Measurements from ENCODE around the gene LRP1B.

The LRP1B gene

GRCh38 chr2:140791802-140792201 lies 1339.0 kb downstream of the LRP1B start:
- Histone ChIP-seq H3K9me3 (ENCODE audit: control insufficient read depth, insufficient read depth, low read length) (no peaks in the 10 kb centered on the region), H3K4me3 (ENCODE audit: low read length) (no peak overlapping the region), H3K4me2 (ENCODE audit: low read length) (no peak overlapping the region), H4K20me1 (ENCODE audit: control insufficient read depth, insufficient read depth, low read depth, low read length) (no peaks in the 10 kb centered on the region), H3K4me1 (ENCODE audit: control insufficient read depth, low read length) (no peaks in the 10 kb centered on the region), H3K79me2 (ENCODE audit: control insufficient read depth, low read length) (no peaks in the 10 kb centered on the region), H3K36me3 (ENCODE audit: control insufficient read depth, low read length) (no peaks in the 10 kb centered on the region), H3F3A (ENCODE audit: control insufficient read depth, insufficient read depth) (no peaks in the 10 kb centered on the region), H3K9me2 (replicated peaks; ENCODE audit: control insufficient read depth, low read length) (no peaks in the 10 kb centered on the region), H3K27ac (ENCODE audit: low read depth, low read length) (no peak overlapping the region), H3K27me3 (ENCODE audit: control insufficient read depth, low read length) (no peaks in the 10 kb centered on the region)
- no peak for TF ChIP-seq EZH2phosphoT487 (IDR thresholded peaks at IDR 0.05; ENCODE audit: borderline replicate concordance, low read length)
- TF ChIP-seq CTCF (IDR thresholded peaks at IDR 0.05; ENCODE audit: low read depth, low read length, poor library complexity, severe bottlenecking) = no peak

GRCh38 chr2:140786585-140786984 lies 1344.2 kb downstream of the LRP1B start:
- Histone ChIP-seq H3K79me2 (ENCODE audit: control insufficient read depth, low read length) (no peaks in the 10 kb centered on the region), H3K4me2 (ENCODE audit: low read length) (no peak overlapping the region), H3K4me3 (ENCODE audit: low read length) (no peak overlapping the region), H3K4me1 (ENCODE audit: control insufficient read depth, low read length) (no peaks in the 10 kb centered on the region), H4K20me1 (ENCODE audit: control insufficient read depth, insufficient read depth, low read depth, low read length) (no peaks in the 10 kb centered on the region), H3F3A (ENCODE audit: control insufficient read depth, insufficient read depth) (no peaks in the 10 kb centered on the region), H3K27me3 (ENCODE audit: control insufficient read depth, low read length) (no peaks in the 10 kb centered on the region), H3K9me3 (ENCODE audit: control insufficient read depth, insufficient read depth, low read length) (no peaks in the 10 kb centered on the region), H3K27ac (ENCODE audit: low read depth, low read length) (no peak overlapping the region), H3K9me2 (replicated peaks; ENCODE audit: control insufficient read depth, low read length) (no peaks in the 10 kb centered on the region), H3K36me3 (ENCODE audit: control insufficient read depth, low read length) (no peaks in the 10 kb centered on the region)
- TF ChIP-seq CTCF (IDR thresholded peaks at IDR 0.05; ENCODE audit: low read depth, low read length, poor library complexity, severe bottlenecking) (no peak), EZH2phosphoT487 (IDR thresholded peaks at IDR 0.05; ENCODE audit: borderline replicate concordance, low read length) (no peak)

GRCh38 chr2:140775411-140775810 lies 1355.4 kb downstream of the LRP1B start:
- H3K9me3 ChIP-seq (ENCODE audit: control insufficient read depth, insufficient read depth, low read length) = no peaks in the 10 kb centered on the region
- no peaks in the 10 kb centered on the region for H4K20me1 ChIP-seq (ENCODE audit: control insufficient read depth, insufficient read depth, low read depth, low read length)
- no peak overlapping the region for H3K4me3 ChIP-seq (ENCODE audit: low read length)
- H3K79me2 ChIP-seq (ENCODE audit: control insufficient read depth, low read length) = no peaks in the 10 kb centered on the region
- no peaks in the 10 kb centered on the region for H3K9me2 ChIP-seq (replicated peaks; ENCODE audit: control insufficient read depth, low read length)
- no peak overlapping the region for H3K4me2 ChIP-seq (ENCODE audit: low read length)
- no peaks in the 10 kb centered on the region for H3K36me3 ChIP-seq (ENCODE audit: control insufficient read depth, low read length)
- no peaks in the 10 kb centered on the region for H3K27me3 ChIP-seq (ENCODE audit: control insufficient read depth, low read length)
- no peak overlapping the region for H3K27ac ChIP-seq (ENCODE audit: low read depth, low read length)
- H3K4me1 ChIP-seq (ENCODE audit: control insufficient read depth, low read length) = no peaks in the 10 kb centered on the region
- TF ChIP-seq EZH2phosphoT487 (IDR thresholded peaks at IDR 0.05; ENCODE audit: borderline replicate concordance, low read length) (no peak), CTCF (IDR thresholded peaks at IDR 0.05; ENCODE audit: low read depth, low read length, poor library complexity, severe bottlenecking) (no peak)
- no peaks in the 10 kb centered on the region for H3F3A ChIP-seq (ENCODE audit: control insufficient read depth, insufficient read depth)

GRCh38 chr2:140770645-140771044 lies 1360.2 kb downstream of the LRP1B start:
- H3K27ac ChIP-seq (ENCODE audit: low read depth, low read length) = no peak overlapping the region
- no peak overlapping the region for H3K4me2 ChIP-seq (ENCODE audit: low read length)
- no peaks in the 10 kb centered on the region for H3K79me2 ChIP-seq (ENCODE audit: control insufficient read depth, low read length)
- no peaks in the 10 kb centered on the region for H3K9me2 ChIP-seq (replicated peaks; ENCODE audit: control insufficient read depth, low read length)
- no peaks in the 10 kb centered on the region for H4K20me1 ChIP-seq (ENCODE audit: control insufficient read depth, insufficient read depth, low read depth, low read length)
- TF ChIP-seq CTCF (IDR thresholded peaks at IDR 0.05; ENCODE audit: low read depth, low read length, poor library complexity, severe bottlenecking) = no peak
- TF ChIP-seq EZH2phosphoT487 (IDR thresholded peaks at IDR 0.05; ENCODE audit: borderline replicate concordance, low read length) = no peak
- H3K27me3 ChIP-seq (ENCODE audit: control insufficient read depth, low read length) = no peaks in the 10 kb centered on the region
- H3K9me3 ChIP-seq (ENCODE audit: control insufficient read depth, insufficient read depth, low read length) = no peaks in the 10 kb centered on the region
- H3K4me1 ChIP-seq (ENCODE audit: control insufficient read depth, low read length) = no peaks in the 10 kb centered on the region
- H3K4me3 ChIP-seq (ENCODE audit: low read length) = no peak overlapping the region
- no peaks in the 10 kb centered on the region for H3F3A ChIP-seq (ENCODE audit: control insufficient read depth, insufficient read depth)
- no peaks in the 10 kb centered on the region for H3K36me3 ChIP-seq (ENCODE audit: control insufficient read depth, low read length)
